Esophagus squamous epithelium (tissue), 5 donors: ENCODE data around the gene PDGFC. TPM values are rescaled to one million over a fixed set of nuclear protein-coding genes. Genes with fewer than 3 reads are reported as not detected.

Experiments used
- DNase-seq: peaks from one replicate; lab custom pipeline; 2025; lab: John Stamatoyannopoulos, UW
- H3K27ac ChIP-seq, 4 donors: fragments of 200-600 bp; sonication (generic); one replicate each; pipeline ENCODE4 v1.5.1; 2016 to 2019; ENCODE audit warnings: mild to moderate bottlenecking in 1 of 4
- H3K27me3 ChIP-seq, 4 donors: fragments of 200-600 bp; sonication (generic); 1 replicate in 3 of 4; 2 replicates in 1 of 4; pipeline versions ENCODE4 v1.5.1 to v1.6.0; 2017 to 2021; ENCODE audit warnings: antibody characterized with exemption in 1 of 4
- H3K36me3 ChIP-seq, 3 donors: fragments of 200-600 bp; sonication (generic); one replicate each; pipeline ENCODE4 v1.5.1; 2016 to 2019
- H3K4me1 ChIP-seq, 3 donors: fragments of 200-600 bp; sonication (generic); one replicate each; pipeline ENCODE4 v1.5.1; 2017 to 2019
- H3K4me3 ChIP-seq, 4 donors: fragments of 200-600 bp; sonication (generic); 1 replicate in 3 of 4; 2 replicates in 1 of 4; pipeline ENCODE4 v1.5.1; 2016 to 2019; ENCODE audit warnings: mild to moderate bottlenecking in 2 of 4, moderate library complexity in 1 of 4
- H3K9me3 ChIP-seq, 3 donors: fragments of 200-600 bp; sonication (generic); one replicate each; pipeline ENCODE4 v1.5.1; 2016 to 2019
- CTCF ChIP-seq, 6 experiments: fragments of 450-650 bp in 4 of 6; fragments of 200-600 bp in 2 of 6; sonication (generic) in 2 of 6; IDR thresholded peaks; one replicate each; pipeline ENCODE4 v1.5.1; 2016 to 2019; ENCODE audit warnings: antibody characterized with exemption in 6 of 6, mild to moderate bottlenecking in 4 of 6, moderate library complexity in 4 of 6
- POLR2A ChIP-seq, 4 donors: fragments of 450-650 bp; IDR thresholded peaks; one replicate each; pipeline ENCODE4 v1.6.1; 2017; ENCODE audit warnings: antibody characterized with exemption in 4 of 4, mild to moderate bottlenecking in 4 of 4, moderate library complexity in 3 of 4
- WGBS, 2 donors: methylation state at CpG; one replicate each; pipeline ENCODE4 v1.1.5; 2018; 5-methylcytosine and 5-hydroxymethylcytosine counted together
- intact Hi-C: fragments of 100-400 bp; cut with DNase I; formaldehyde crosslinking; loops from one replicate; pipeline ENCODE4 v1.15.0; 2022
- total RNA-seq, 4 donors: library from RNA; depleted of rRNA; stranded (reverse); fragments of >200 nt; gene quantifications; one replicate each; pipeline ENCODE4 v1.1.0, GENCODE V29; 2016
- donor health status: DM: yes; HTN: yes; CAD: no.

The PDGFC gene
- total RNA-seq, 4 donors from 2014 or later: 2.9 to 22.1 (median 7.7) TPM

GRCh38 chr4:156797206-156797605, 174.4 kb downstream of the PDGFC start:
- no peak overlapping the region for H3K27ac ChIP-seq
- WGBS, 2 donors: 87 to 89% methylated on average over 3 to 5 of the region's 5 CpGs
- H3K9me3 ChIP-seq: no peaks in the 10 kb centered on the region
- no peak overlapping the region for H3K4me3 ChIP-seq
- no peak for TF ChIP-seq CTCF (IDR thresholded peaks at IDR 0.05)
- no peak for TF ChIP-seq POLR2A (IDR thresholded peaks at IDR 0.05)
- peaks cover 0 to 15% (median 6%) of the 10 kb centered on the region in 3 donors for H3K4me1 ChIP-seq
- H3K27me3 ChIP-seq: no peaks in the 10 kb centered on the region
- intact Hi-C loops: no loop called here
- H3K36me3 ChIP-seq: no peaks in the 10 kb centered on the region
- no peak for DNase-seq

- Histone ChIP-seq H3K4me1 (peaks cover 0 to 19% (median 6%) of the 10 kb centered on the region in 3 donors), H3K36me3 (no peaks in the 10 kb centered on the region), H3K27me3 (no peaks in the 10 kb centered on the region), H3K4me3 (no peak overlapping the region), H3K9me3 (no peaks in the 10 kb centered on the region), H3K27ac (no peak overlapping the region)
- intact Hi-C loops: no loop called here
- no peak for TF ChIP-seq POLR2A (IDR thresholded peaks at IDR 0.05)
- no peak for TF ChIP-seq CTCF (IDR thresholded peaks at IDR 0.05)
- WGBS, 2 donors: 19 to 30% methylated on average over 2 of the region's 2 CpGs
- no peak for DNase-seq
These were observed 175.9 kb downstream of the PDGFC start for GRCh38 chr4:156795727-156796126.

- Histone ChIP-seq H3K27ac (no peak overlapping the region), H3K27me3 (no peaks in the 10 kb centered on the region), H3K4me1 (peaks cover 0 to 22% (median 6%) of the 10 kb centered on the region in 3 donors), H3K36me3 (no peaks in the 10 kb centered on the region), H3K9me3 (no peaks in the 10 kb centered on the region), H3K4me3 (no peak overlapping the region)
- TF ChIP-seq CTCF (IDR thresholded peaks at IDR 0.05): no peak
- TF ChIP-seq POLR2A (IDR thresholded peaks at IDR 0.05): no peak
- WGBS, 2 donors: 61 to 70% methylated on average over 4 of the region's 4 CpGs
- DNase-seq: no peak
- intact Hi-C loops: no loop called here
These were observed 176.7 kb downstream of the PDGFC start for GRCh38 chr4:156794863-156795262.

- intact Hi-C loops: no loop called here
- DNase-seq: no peak
- WGBS, 2 donors: 40 to 45% methylated on average over 2 of the region's 2 CpGs
- Histone ChIP-seq H3K36me3 (no peaks in the 10 kb centered on the region), H3K4me3 (no peak overlapping the region), H3K27me3 (no peaks in the 10 kb centered on the region), H3K9me3 (no peaks in the 10 kb centered on the region), H3K27ac (no peak overlapping the region), H3K4me1 (peaks cover 0 to 7% (median 0%) of the 10 kb centered on the region in 3 donors)
- TF ChIP-seq POLR2A (IDR thresholded peaks at IDR 0.05): no peak
These were observed 179.0 kb downstream of the PDGFC start for GRCh38 chr4:156792462-156793085.

- intact Hi-C loops: no loop called here
- TF ChIP-seq CTCF (IDR thresholded peaks at IDR 0.05) (no peak), POLR2A (IDR thresholded peaks at IDR 0.05) (no peak)
- Histone ChIP-seq H3K27ac (no peak overlapping the region), H3K27me3 (no peaks in the 10 kb centered on the region), H3K4me1 (peaks cover 0 to 7% (median 0%) of the 10 kb centered on the region in 3 donors), H3K36me3 (no peaks in the 10 kb centered on the region), H3K9me3 (no peaks in the 10 kb centered on the region), H3K4me3 (no peak overlapping the region)
- 18 to 22% methylated on average over 1 of the region's 1 CpG for WGBS, 2 donors
- DNase-seq: no peak
These were observed 180.7 kb downstream of the PDGFC start for GRCh38 chr4:156790866-156791265.
